ENCODE data around the gene MYO3B. TPM values are rescaled to one million over a fixed set of nuclear protein-coding genes. Genes with fewer than 3 reads are reported as not detected.
"Not testable (repeated sequence)": the region's sequence is repeated elsewhere in the genome, so short reads cannot be mapped to it uniquely, and the experiment has no call there.

The MYO3B gene
- total RNA-seq, 1 experiment from 2014 or later = not detected

DNA sequence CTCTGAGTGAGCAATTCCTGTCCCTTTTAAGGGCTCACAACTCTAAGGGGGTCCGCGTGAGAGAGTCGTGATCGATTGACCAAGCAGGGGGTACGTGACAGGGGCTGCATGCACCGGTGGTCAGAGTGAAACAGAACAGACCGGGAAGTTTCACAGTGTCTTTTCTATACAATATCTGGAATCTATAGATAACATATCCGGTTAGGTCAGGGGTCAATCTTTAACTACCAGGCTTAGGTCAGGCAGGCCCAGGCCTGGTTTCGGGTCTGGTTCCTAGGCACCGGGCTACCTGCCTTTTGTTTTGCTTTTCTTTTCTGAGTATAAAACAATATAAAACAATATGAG is 35.3 kb downstream of the MYO3B start:
- DNase-seq (ENCODE audit: low read depth) = not testable (repeated sequence)

DNA sequence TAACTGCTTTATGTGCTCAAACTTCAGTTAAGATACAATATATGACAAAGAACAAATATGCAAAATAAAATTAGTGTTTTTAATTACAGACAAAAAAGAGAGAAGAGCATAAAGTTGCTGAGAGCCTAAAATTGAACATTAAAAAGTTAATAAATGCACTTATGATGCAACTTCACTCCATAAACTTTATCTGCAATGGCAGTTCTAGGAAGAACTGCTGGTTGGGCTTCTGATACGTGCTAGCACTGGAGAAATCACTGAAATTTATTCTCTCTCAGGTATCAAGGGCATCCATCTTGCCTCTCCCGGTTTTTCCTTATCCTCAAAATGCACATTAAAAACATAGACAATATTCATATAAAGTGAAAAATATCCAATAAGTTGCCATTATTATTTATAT is 35.7 kb downstream of the MYO3B start:
- no peak for DNase-seq (ENCODE audit: low read depth)

DNA sequence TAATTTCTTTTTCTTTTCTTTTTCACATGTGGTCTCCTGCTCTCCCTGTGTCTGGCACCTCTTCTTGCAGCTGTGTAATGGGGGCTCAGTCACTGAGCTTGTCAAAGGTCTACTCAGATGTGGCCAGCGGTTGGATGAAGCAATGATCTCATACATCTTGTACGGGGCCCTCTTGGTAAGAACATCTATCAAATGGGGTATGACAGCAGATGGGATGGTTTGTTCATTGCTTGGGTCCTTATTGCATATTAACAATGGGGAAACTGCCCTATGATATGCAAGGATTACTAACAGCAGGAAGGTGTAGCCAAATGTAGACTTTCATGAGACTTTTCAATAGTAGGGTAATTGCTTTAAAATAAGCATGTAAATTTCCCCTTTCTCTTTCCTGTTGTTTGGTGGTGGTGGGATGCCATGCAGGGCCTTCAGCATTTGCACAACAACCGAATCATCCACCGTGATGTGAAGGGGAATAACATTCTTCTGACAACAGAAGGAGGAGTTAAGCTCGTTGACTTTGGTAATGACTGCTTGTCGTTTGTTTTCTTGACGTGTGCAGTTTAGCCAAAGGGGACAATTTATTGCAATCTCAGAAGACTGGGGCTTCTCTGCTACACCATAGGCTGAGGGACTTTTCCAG is 36.5 kb downstream of the MYO3B start:
- DNase-seq (ENCODE audit: low read depth) = no peak

DNA sequence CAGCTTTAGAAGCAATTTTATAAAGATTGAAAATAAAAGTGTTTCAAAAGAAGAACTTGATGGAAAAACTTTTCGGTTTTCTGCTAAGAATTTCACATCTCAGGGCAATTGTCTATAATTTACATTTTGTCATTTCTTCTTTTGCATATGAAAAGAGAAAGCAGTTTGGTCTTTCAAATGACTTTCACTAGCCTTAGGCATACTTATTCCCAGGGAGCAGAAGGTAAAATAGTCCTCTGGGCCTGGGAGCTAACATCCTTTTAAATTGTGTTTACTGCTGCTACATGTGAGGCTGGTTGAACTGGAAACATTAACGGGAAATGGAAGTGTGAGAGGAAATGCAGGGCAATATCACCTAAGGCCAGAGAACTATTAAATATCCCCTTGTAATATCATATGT is 37.1 kb downstream of the MYO3B start:
- no peak for DNase-seq (ENCODE audit: low read depth)

DNA sequence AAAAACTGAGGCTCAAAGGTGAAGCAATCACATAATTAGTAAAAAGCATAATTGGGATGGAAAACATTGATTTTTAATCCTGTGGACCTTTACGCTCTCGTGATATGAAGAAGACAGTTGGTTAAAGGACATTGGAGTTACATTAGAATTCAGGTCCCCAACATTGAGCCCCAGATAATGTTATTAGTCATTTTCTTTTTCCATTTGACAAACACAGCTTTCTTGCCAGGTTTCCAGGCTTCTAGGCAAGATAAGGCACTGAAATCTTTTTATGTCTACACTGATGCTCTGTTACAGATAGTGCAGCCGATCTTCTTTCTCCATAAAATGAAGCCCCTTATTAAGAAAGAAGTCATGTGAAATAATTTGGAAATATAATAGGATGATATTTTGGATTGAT is 38.5 kb downstream of the MYO3B start:
- no peak for DNase-seq (ENCODE audit: low read depth)

DNA sequence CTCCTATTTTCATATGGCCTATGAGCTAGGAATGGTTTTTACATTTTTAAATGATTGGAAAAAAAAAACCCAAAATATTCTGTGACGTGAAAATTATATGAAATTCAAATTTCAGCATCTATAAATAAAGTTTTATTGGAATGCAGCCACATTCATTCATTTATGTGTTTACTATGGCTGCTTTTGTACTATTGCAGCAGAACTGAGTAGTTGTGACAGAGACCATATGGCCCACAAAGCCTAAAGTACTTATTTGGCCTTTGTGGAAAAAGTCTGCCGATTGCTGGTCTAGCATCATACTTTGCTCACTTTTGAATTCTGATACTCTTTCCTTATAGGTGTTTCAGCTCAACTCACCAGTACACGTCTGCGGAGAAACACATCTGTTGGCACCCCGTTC is 39.0 kb downstream of the MYO3B start:
- DNase-seq (ENCODE audit: low read depth) = no peak

DNA sequence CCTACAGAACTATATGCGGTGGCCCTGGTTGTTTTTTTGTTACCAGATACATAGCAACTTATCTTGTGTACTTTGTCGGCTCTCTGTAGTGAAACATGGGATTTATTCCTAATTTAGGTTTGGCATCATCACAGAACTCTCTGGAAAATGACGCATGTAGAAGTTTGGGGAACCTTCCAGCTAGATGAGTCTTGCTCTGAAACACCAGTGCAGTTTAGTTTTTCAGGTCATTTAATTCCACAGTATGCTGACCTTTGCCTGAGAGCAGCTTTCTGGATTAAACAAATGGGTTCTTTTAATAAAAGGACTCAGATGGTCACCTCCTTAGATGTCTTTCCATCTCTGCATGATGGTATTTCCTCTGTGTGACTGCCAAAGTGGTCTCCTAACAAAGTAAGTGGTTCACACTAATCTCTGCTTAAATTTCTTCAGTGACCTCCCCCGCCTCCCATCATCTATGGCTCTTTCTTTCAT is 39.9 kb downstream of the MYO3B start:
- no peak for DNase-seq (ENCODE audit: low read depth)

DNA sequence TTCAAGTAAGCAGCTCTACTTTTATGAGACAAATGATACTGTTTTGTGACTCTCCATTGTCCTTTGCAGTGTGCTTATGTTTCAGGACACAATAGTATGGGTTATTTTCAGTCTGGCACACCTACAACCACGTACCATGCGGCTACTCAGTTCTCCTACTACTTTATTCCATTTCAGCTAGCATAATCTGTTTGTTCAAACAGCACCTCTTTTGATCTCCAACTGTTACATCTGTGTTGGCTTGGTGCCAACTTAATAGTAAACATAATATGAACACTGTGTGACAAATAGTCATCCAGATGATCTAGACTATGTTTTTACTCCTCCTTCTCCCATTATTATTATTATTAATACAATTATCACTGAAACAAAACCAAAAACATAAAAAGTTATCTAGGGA is 40.5 kb downstream of the MYO3B start:
- DNase-seq (ENCODE audit: low read depth) = no peak

DNA sequence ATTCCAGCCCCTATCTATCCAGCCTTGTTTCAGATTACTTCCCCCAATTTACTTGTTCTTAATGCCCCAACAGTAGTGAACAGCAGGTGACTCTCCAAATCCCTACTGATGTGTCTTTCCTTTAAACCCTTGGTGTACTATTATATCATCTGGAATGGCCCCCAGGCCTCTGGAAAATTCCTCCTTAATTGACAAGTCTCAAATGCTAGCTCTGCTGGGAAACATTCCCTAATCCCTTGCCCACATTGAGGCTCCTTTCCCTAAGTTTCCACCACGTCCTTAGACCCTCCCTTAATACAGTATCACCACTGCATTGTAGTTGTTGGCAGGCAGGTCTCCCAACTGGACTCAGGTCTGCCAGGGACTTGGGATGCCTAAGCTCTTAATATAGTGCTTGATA is 41.0 kb downstream of the MYO3B start:
- no peak for DNase-seq (ENCODE audit: low read depth)

DNA sequence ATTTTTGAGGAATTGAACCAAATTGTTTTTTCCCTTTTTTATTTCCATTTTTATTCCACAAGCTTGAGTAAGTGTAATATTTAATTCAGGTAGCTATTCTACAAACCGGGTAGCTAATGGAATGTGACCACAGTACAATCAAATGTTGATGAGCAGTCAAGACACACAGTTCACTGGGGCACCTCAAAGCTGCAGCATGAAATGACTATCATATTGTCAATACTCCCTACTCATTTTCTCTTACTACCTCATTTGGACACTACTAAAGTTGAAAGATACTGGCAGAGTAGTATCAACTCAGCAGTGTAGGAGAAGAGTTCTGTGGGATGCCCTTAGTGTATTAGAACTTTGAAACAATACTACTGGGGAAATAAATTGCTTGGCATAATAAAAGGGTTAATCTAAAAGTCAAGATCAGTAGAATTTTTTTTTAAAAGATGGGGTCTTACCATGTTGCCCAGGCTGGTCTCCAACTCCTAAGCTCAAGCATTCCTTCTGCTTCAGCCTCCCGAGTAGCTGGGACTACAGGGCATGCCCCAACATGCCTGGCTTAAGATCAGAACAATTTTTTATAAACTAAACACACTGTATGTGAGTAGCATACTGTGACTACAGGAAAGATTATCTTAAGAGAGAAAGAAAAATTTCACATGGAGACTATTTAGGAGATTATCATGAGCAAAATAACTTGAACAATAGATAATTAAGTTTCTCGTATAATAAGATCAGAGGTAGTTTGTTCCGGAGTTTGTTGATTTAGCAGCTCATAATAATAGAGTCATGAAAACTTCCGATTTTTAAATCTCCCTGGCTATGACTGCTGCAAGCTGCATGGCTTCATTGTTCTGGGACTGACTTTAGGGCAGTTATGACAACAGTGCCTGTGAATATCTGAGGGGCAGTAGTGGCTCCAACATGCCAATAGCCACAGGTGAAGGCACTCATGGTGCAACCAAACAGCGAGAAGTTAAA is 43.7 kb downstream of the MYO3B start:
- no peak for DNase-seq (ENCODE audit: low read depth)

DNA sequence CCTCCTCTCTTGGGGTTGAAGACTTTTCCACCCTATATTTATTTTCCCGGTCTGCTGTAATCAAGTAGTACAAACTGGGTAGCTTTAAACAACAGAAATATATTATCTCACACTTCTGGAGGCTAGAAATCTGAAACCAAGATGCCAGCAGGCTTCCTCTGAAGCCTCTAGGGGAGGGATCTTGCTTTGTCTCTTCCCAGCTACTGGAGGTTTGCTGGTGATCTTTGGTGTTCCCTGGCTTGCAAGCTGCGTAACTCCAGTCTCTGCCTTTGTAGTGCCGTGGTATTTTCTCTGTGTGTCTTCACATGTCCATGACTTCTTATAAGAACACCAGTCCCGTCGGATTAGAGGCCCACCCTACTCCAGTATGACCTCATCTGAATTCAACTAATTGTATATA is 44.4 kb downstream of the MYO3B start:
- DNase-seq (ENCODE audit: low read depth) = no peak

DNA sequence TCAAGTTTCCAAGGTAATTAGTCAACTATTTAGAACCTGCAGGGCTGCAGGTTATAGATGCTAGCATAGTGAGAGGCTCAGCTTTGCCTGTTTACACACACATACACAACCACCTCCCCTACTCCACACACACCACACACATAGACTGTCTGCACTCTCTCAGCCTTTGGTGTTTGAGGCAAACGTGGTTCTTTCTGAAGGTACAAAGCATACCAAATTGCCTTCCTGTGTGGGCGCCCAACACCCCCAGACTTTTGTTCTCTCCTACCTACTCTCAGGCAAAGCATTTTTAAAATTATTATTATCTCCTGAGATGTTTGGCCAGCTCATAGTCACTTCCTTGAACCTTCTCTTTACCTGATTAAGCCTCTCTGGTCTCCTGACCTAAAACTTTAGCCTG is 44.9 kb downstream of the MYO3B start:
- no peak for DNase-seq (ENCODE audit: low read depth)

DNA sequence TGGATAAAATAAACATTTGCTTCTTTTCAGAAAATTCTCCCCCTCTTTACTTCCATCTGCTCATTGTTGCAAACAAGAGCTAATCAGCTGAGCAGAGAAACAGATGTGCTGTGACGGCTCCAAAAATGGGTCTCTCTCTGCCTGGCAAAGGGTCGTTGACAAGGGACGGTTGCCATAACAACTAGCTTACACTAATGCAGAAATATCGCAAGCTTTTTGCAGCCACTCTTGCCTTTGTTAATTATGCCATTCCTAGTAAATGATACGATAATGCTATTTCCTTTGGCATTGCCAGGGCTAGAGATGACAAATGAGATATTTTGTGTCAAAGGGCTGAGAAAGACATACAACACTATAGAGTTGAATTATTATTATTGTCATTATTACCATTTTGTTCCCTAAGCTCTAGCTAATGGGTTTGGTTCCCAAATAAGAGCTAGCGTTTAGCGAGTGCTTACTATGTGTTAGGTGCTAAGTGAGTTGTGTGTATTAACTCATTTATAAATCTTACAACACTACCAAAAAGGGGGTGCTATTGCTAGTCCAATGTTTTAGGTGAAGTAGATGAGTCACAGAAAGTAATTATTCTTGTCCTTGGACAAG is 46.8 kb downstream of the MYO3B start:
- DNase-seq (ENCODE audit: low read depth) = no peak

DNA sequence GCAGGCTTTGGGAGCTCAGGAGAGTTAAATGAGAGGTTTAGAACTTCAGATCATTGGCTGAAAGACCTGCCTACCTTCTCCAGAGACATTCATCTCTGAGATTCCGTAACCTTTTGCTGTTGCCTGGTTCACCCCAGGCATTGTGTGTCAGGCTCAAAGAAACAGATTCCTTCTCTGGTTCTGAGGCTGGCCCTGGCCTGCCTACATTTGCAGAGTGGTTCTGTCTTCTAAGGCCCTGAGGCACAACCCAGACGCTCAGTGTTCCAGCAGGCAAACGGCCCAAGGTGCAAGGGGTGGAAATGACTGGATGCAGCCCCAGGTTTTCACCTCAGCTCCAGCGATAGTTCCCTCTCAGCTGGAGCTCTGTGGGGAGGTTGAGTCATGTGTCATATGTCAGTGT is 48.3 kb downstream of the MYO3B start:
- no peak for DNase-seq (ENCODE audit: low read depth)

DNA sequence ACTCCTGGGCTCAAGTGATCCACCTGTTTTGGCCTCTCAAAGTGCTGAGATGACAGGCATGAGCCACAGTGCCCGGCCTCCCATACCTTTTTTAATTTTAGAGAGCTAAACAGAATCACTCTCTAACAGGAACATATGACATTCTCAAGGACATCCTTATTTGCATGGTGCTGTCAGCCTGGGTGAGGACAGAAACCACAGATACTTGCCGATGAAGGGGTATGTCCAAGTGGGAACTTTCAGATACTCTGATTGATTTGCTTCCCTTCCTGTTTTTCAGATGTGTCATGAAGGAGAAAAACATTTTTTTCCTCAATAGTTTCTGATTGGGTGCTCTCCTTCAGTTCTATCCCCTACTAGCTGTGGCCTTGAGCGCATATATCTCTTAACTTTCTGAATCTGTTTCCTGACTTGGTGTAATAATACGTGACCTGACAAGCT is 49.6 kb downstream of the MYO3B start:
- no peak for DNase-seq (ENCODE audit: low read depth)

DNA sequence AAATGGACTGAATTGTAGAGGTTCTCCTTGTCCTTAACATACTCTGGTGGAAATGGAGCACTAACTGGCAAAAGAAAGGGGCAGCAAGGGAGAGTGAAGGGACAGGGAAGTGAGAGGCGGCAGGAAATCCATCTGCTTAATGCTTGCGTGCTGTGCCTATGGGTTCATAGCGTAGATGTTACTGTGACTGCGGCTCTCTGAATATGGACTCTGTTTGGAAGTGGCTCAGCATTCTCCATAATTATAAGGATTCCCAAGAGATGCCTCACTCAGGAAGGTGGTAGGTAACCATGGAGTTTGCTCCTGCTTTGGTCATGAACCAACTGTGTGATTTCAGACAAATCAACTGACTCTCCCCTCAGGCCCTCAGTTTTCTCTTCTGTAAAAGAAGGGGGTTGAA is 50.0 kb downstream of the MYO3B start:
- DNase-seq (ENCODE audit: low read depth) = peak; percentile 7

DNA sequence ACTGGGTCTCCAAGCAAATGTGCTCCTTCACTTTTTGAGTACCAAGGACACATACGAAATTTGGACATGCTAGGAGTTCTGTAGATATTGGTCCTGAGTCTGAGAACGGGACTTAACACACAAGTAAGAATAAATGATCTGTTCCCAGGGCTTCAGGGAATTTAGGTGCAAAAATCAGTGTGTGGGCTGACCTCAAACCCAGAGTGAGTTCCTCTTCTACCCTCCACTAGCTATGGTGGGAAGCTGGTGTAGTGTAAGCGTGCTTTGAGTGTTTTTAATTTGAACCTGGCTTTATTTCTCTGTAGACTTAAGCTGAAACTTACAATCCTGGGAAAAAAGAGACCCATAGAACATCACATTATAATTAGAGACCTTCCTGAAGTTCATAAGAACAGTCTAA is 50.5 kb downstream of the MYO3B start:
- DNase-seq (ENCODE audit: low read depth) = no peak

DNA sequence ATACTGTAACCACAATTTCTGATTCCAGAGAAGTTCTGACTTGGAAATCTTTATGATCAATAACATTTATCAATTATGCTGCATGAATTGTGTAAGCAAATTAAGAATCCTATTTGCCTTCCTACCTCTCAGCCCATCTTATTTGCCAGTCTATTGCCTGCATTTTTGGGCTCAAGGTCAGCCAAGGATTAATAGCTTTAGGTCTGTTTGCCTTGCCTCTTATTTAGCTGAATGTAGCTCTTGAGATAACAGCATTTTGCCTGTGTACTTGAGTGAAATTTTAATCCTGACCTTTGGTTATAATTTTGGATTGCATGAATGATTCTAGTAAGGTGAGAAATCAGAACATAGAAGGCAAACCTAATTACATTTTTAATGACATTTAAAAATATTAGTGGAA is 51.2 kb downstream of the MYO3B start:
- DNase-seq (ENCODE audit: low read depth) = no peak

DNA sequence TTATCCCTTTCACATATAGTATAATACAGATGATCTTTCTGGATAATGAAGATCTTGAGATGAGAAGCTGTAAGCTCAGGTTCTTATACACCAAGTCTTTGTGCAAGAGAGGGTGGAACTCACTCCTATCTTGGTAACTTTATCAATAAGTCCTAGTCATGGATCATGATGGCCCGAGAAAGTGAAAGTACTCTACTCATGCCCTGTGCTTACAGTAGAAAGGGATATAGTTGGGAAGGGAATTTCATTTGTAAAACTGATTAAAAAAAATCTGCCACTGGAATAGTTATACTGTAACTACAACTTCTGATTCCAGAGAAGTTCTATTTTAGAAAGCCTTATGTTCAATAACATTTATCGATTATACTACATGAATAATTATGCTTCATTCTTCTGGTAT is 51.8 kb downstream of the MYO3B start:
- no peak for DNase-seq (ENCODE audit: low read depth)

DNA sequence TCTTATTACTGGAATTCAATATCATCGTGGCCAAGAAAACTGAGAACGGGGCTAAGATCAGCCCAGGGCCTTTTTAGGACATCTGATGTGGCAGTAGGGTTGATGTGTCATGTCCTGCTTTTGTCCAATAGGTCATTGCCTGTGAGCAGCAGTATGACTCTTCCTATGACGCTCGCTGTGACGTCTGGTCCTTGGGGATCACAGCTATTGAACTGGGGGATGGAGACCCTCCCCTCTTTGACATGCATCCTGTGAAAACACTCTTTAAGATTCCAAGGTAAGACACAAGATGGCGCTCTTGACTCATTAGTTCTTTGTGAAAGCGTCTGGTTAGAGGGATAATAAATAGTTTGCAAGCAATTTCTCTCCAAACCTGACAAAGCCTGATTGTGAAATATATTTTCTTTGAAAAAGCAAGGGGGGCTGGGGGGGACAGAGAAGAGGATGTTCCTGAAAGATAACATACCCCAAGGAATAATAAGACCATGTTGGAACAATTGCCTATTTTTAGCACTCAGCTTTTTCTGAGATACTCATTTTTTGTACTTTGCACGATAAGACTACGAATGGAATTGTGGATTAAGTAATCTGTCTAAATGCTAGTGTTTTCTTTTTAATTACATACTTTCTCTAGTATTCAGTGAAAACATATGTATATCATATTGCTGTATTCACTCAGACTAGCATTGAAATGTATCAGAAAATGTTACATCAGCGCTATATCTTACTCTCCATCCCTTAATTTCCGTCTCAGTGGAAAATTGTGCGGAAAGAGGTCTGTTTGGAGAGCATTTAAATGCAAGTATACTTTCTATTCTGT is 58.1 kb downstream of the MYO3B start:
- DNase-seq (ENCODE audit: low read depth) = peak; percentile 47

DNA sequence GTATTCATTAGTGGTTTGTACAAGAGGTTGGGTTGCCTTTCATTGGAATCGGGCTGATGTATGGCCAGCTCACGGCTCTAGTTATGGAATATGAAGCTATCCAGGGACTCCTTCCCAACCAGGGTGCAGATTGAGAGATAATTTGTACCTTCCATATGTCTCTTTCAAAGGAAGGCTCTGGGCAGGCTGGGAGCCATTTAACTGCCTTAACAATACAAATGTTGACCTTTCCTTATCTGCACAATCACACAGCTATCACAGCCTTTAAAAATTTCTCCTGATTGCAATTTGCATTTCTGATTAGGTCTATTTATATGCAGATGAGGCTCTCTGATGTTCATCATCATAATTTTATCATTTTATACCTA is 58.7 kb downstream of the MYO3B start:
- DNase-seq (ENCODE audit: low read depth) = no peak

DNA sequence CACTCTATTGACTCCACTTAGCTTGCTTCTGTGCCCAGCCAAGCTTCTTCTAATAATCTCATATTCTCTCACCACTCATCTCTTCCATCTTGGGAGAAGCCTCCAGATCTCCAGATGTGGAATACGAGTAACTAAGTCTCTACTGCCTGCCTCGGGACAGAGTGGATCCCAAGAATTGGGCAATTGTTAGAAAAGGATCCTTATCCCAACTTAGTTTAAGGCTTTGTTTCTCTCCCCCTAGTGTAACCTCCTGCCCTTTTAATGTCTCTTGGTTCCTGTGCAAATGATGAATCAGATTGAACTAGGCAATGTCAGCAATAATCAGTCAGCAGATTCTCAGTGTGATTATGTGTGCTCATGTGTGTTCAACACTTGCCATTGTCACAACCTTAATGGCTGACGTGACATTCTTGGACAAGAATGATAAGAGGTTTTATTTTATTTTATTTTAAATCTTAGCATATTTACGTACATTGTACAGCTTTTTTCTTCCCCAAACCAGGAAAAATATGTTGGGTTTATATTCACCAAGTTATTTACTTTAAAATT is 59.7 kb downstream of the MYO3B start:
- DNase-seq (ENCODE audit: low read depth) = no peak

Data from M059J (cell line).